ENCODE results near the gene ATG10.
"Not testable (repeated sequence)": the region's sequence is repeated elsewhere in the genome, so short reads cannot be mapped to it uniquely, and the experiment has no call there.

DNA sequence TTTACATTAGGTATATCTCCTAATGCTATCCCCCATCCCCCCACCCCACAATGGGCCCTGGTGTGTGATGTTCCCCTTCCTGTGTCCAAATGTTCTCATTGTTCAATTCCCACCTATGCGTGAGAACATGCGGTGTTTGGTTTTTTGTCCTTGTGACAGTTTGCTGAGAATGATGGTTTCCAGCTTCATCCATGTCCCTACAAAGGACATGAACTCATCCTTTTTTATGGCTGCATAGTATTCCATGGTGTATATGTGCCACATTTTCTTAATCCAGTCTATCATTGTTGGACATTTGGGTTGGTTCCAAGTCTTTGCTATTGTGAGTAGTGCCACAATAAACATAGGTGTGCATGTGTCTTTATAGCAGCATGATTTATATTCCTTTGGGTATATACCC is 138.1 kb downstream of the ATG10 start:
- TF ChIP-seq POLR2A, CTCF (IDR thresholded peaks at IDR 0.05): not testable (repeated sequence)

Data from uterus (tissue), 2 donors.